Fibroblast of lung (primary cell): ENCODE results near the gene MAMDC4. TPM values are rescaled to one million over a fixed set of nuclear protein-coding genes. Genes with fewer than 3 reads are reported as not detected.
"Not testable (repeated sequence)": the region's sequence is repeated elsewhere in the genome, so short reads cannot be mapped to it uniquely, and the experiment has no call there.

Experiments used
- DNase-seq, 2 donors: peaks; one replicate each; pipeline versions ENCODE4 v3.0.0 to v3.0.0-alpha.2; 2010; ENCODE audit warnings: low read depth in 2 of 2
- H2AFZ ChIP-seq: 2 replicates; pipeline ENCODE4 v1.5.1; 2012; ENCODE audit warnings: low read length, control low read depth, inconsistent platforms
- H3K27ac ChIP-seq: 2 replicates; pipeline ENCODE4 v1.5.1; 2011; ENCODE audit warnings: low read length, control low read depth; ENCODE audit not compliant: insufficient read depth
- H3K27me3 ChIP-seq: 2 replicates; pipeline ENCODE4 v1.5.1; 2011; ENCODE audit warnings: mild to moderate bottlenecking, low read length; ENCODE audit not compliant: control insufficient read depth, insufficient read depth
- H3K36me3 ChIP-seq: 2 replicates; pipeline ENCODE4 v1.5.1; 2011; ENCODE audit warnings: low read length; ENCODE audit not compliant: control insufficient read depth, insufficient read depth
- H3K4me1 ChIP-seq: 2 replicates; pipeline ENCODE4 v1.5.1; 2011; ENCODE audit warnings: low read length; ENCODE audit not compliant: control insufficient read depth, insufficient read depth; ENCODE audit errors: extremely low read depth
- H3K4me2 ChIP-seq: 2 replicates; pipeline ENCODE4 v1.5.1; 2011; ENCODE audit warnings: low read length, control low read depth; ENCODE audit not compliant: insufficient read depth; ENCODE audit errors: extremely low read depth
- H3K4me3 ChIP-seq, 4 experiments: fragments of 200-600 bp in 1 of 4; sonication (generic) in 1 of 4; replicated peaks in 1 of 4; 2 replicates each; pipeline ENCODE4 v1.5.1; 2011 to 2016; ENCODE audit warnings: low read length in 4 of 4, low read depth in 3 of 4, mild to moderate bottlenecking in 3 of 4, control low read depth in 2 of 4, inconsistent platforms in 1 of 4, mixed read lengths in 1 of 4; ENCODE audit not compliant: insufficient read depth in 1 of 4; ENCODE audit errors: control extremely low read depth in 1 of 4
- H3K79me2 ChIP-seq: 2 replicates; pipeline ENCODE4 v1.5.1; 2012; ENCODE audit warnings: mild to moderate bottlenecking, low read length, inconsistent platforms; ENCODE audit not compliant: control insufficient read depth, insufficient read depth
- H3K9ac ChIP-seq: 2 replicates; pipeline ENCODE4 v1.5.1; 2011; ENCODE audit warnings: mild to moderate bottlenecking, low read length, control low read depth; ENCODE audit not compliant: insufficient read depth
- H3K9me3 ChIP-seq: 2 replicates; pipeline ENCODE4 v1.5.1; 2012; ENCODE audit warnings: low read depth, low read length; ENCODE audit not compliant: control insufficient read depth, insufficient read depth
- H4K20me1 ChIP-seq: 2 replicates; pipeline ENCODE4 v1.5.1; 2011; ENCODE audit warnings: low read length; ENCODE audit not compliant: control insufficient read depth, insufficient read depth; ENCODE audit errors: extremely low read depth
- CTCF ChIP-seq, 2 donors: IDR thresholded peaks in 1 of 2; conservative IDR thresholded peaks in 1 of 2; 1 replicate in 1 of 2; 2 replicates in 1 of 2; pipeline ENCODE4 v1.5.1; 2011 to 2012; ENCODE audit warnings: low read length in 2 of 2, control low read depth in 1 of 2, inconsistent platforms in 1 of 2, low read depth in 1 of 2, mild to moderate bottlenecking in 1 of 2
- EZH2 ChIP-seq: IDR thresholded peaks from 2 replicates; pipeline ENCODE4 v1.5.1; 2012; ENCODE audit warnings: low read length, control low read depth, mild to moderate bottlenecking; ENCODE audit errors: missing control alignments
- polyA minus RNA-seq: library from RNA; depleted of rRNA, polyadenylated mRNA; stranded (reverse); fragments of >200 nt; gene quantifications from 2 replicates; pipeline ENCODE4 v1.2.3, GENCODE V29; 2011; ENCODE audit warnings: low replicate concordance
- polyA plus RNA-seq, 2 donors: library from polyadenylated mRNA; depleted of rRNA in 1 of 2; stranded (reverse) in 1 of 2; unstranded in 1 of 2; fragments of >200 nt; gene quantifications; 2 replicates each; pipeline ENCODE4 v1.2.1, GENCODE V29; 2011 to 2012; ENCODE audit warnings: missing spikeins in 1 of 2
- total RNA-seq: library from RNA; depleted of rRNA; stranded (reverse); fragments of >200 nt; gene quantifications from 2 replicates; pipeline ENCODE4 v1.2.1, GENCODE V29; 2014

Gene MAMDC4
- total RNA-seq (3.3 and 4.6 TPM in 2 replicates), polyA plus RNA-seq (0.30 and 0.37 TPM in 2 replicates), polyA minus RNA-seq (1.1 TPM in 1 of 2 replicates, not detected in the other)
- 0.60 and 0.91 TPM in 2 replicates for polyA plus RNA-seq (2012)

DNA sequence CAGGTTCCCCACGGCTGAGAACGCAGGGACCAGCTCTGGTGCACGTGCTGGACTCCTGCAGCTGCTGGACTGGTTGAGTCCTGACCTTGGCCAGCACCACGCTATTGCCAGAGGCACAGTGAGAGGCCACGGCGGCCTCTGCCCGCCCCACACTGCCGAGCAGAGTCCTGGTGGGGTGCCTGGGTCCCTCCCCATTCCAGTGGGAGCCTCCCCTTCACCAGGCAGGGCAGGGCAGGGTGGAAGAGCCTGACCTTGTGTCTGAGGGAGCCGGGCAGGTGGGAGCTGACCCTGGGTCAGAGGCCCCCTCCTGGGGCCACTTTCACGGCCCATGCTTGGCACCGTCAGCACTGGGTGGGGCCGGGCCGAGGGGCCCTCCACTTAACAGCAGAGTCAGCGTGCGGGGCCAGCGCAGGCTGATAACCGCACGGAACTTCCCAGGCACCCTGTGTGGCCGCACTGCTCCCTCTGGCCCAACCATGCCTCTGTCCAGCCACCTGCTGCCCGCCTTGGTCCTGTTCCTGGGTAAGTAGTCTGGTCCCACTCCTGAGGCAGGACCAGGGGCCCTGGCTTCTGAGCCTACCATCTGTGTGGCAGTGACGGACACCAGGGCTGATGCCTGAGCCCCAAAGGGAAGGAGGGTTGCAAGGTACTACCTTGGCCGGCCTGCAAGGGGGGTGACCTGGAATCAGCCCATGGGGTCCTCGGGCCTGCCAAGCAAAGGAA, at the start of gene MAMDC4:
Gene MAMDC4 (plus strand): TSS at position 406 of the 723 bp plus-strand sequence. CDS start 71 bp downstream, at position 477.
- Histone ChIP-seq H3K27me3 (no peaks in the 10 kb centered on the region), H3K36me3 (peaks cover 15% of the 10 kb centered on the region), H3K9ac (no peak within 1 kb of the TSS), H3K27ac (no peak within 1 kb of the TSS), H2AFZ (no peak within 1 kb of the TSS), H3K4me2 (no peak within 1 kb of the TSS), H3K4me3 (no peak within 1 kb of the TSS), H4K20me1 (no peaks in the 10 kb centered on the region), H3K9me3 (no peaks in the 10 kb centered on the region), H3K79me2 (no peaks in the 10 kb centered on the region), H3K4me1 (peaks cover 3% of the 10 kb centered on the region)
- no peak for TF ChIP-seq EZH2
- no peak for TF ChIP-seq CTCF (conservative IDR thresholded peaks at IDR 0.05 in 1 of 2, IDR thresholded peaks at IDR 0.05 in 1 of 2; ENCODE audit: low read depth in 1 of 2, low read length in 2 of 2)
- DNase-seq: no peak

GRCh38 chr9:136803009-136803550, 49.1 kb upstream of the MAMDC4 start:
- not testable (repeated sequence) for H3K36me3 ChIP-seq, H3K4me3 ChIP-seq, H2AFZ ChIP-seq, H3K27ac ChIP-seq, DNase-seq, H3K9ac ChIP-seq, H4K20me1 ChIP-seq, H3K4me1 ChIP-seq, H3K4me2 ChIP-seq, H3K9me3 ChIP-seq, H3K79me2 ChIP-seq
- H3K27me3 ChIP-seq: peaks cover 23% of the 10 kb centered on the region

DNA sequence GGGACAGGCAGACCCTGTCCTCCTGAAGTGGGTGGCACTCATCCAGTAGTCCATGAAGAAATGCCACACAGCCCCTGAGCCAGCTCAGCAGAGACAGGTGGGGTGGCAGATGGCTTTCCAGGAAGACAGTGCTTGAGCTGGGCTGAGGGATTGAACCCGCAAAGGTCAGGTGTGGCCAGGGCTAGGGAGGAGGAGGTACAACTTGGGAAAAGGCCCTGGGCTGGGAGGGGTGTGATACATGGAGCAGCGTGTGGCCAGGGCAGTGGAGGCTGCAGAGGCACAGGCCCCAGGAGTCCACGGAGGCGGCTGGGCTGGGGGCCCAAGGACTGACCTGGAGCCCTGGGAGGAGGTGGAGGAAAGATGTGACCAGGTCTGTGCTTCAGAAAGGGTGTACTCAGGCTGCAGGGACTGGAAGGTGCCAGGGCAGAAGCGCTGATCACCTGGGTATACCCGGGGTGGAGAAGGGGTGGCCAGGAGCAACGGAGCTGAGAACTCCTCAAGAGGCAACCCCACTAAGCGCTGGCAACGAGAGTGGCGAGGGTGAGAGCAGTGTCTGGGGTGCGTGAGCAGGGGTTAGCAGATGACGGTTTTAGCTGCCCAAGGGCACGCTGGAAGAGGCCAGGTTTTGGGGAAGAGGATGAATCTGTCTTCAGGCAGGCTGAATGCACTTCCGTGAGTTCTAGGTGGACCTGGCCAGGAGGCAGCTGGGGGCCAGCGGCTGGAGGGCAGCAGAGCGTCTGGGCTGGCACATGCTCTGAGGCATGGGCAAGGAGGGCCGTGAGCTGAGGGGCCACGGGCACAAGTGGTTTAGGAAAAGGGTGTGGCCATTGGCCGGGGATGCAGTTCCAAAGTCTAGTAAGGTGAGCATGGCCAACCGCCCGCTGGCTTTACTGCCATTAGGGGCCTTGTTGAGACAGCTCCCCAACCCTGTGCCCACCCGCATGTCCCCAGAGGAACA, 48.3 kb upstream of the MAMDC4 start:
- Histone ChIP-seq H3K27ac (no peak overlapping the region), H3K79me2 (peaks cover 9% of the 10 kb centered on the region), H3K9ac (no peak overlapping the region), H3K4me3 (no peak overlapping the region), H2AFZ (no peak overlapping the region), H3K36me3 (peaks cover 2% of the 10 kb centered on the region), H3K4me1 (peaks cover 6% of the 10 kb centered on the region), H3K4me2 (no peak overlapping the region), H4K20me1 (no peaks in the 10 kb centered on the region), H3K9me3 (no peaks in the 10 kb centered on the region), H3K27me3 (peaks cover 18% of the 10 kb centered on the region)
- DNase-seq: no peak
- no peak for TF ChIP-seq EZH2
- TF ChIP-seq CTCF (conservative IDR thresholded peaks at IDR 0.05 in 1 of 2, IDR thresholded peaks at IDR 0.05 in 1 of 2; ENCODE audit: low read depth in 1 of 2, low read length in 2 of 2): no peak
